K562 (cell line): ENCODE results near the gene YIF1A. TPM values are rescaled to one million over a fixed set of nuclear protein-coding genes. Genes with fewer than 3 reads are reported as not detected.
A peak's percentile ranks its signal among the peaks of the same experiment; 100 is the strongest.

ENCODE experiments used
- BRF2 ChIP-seq: IDR thresholded peaks from 3 replicates; pipeline ENCODE4 v1.6.1; 2011; ENCODE audit warnings: borderline replicate concordance, mild to moderate bottlenecking; ENCODE audit not compliant: insufficient read length, insufficient read depth
- CBX8 ChIP-seq: fragments of 200-600 bp; sonication (generic); IDR thresholded peaks from 2 replicates; pipeline ENCODE4 v1.6.1; 2012; ENCODE audit warnings: borderline replicate concordance, mixed run types, low read depth, mild to moderate bottlenecking, moderate library complexity, mixed read lengths, low read length, control low read depth, inconsistent platforms; ENCODE audit not compliant: poor library complexity, severe bottlenecking; ENCODE audit errors: extremely low read depth
- CXXC5 ChIP-seq: fragments of 250-450 bp; sonication (Bioruptor Pico); IDR thresholded peaks from 2 replicates; pipeline ENCODE4 v1.8.0; 2022; ENCODE audit warnings: inconsistent platforms, mild to moderate bottlenecking, moderate library complexity
- E2F1 ChIP-seq: sonication (generic); formaldehyde crosslinking; IDR thresholded peaks from 2 replicates; pipeline ENCODE4 v1.8.1; 2023; ENCODE audit warnings: mild to moderate bottlenecking, missing genetic modification reagents, moderate library complexity
- EGR1 ChIP-seq: fragments of 450-650 bp; conservative IDR thresholded peaks from 2 replicates; pipeline ENCODE4 v1.6.1; 2017; ENCODE audit warnings: mild to moderate bottlenecking
- ELK1 ChIP-seq: sonication (generic); formaldehyde crosslinking; IDR thresholded peaks from 2 replicates; pipeline ENCODE4 v1.8.1; 2022; ENCODE audit warnings: missing genetic modification reagents
- FOXJ2 ChIP-seq: fragments of 200-800 bp; sonication (Bioruptor generic); IDR thresholded peaks from 2 replicates; pipeline ENCODE4 v1.6.1; 2016; ENCODE audit warnings: missing genetic modification characterization, missing compliant biosample characterization
- FOXP1 ChIP-seq: sonication (generic); formaldehyde crosslinking; IDR thresholded peaks from 2 replicates; pipeline ENCODE4 v1.8.0; 2022; ENCODE audit warnings: mild to moderate bottlenecking, missing genetic modification reagents
- HDAC1 ChIP-seq, 2 experiments: fragments of 450-650 bp; IDR thresholded peaks; 2 replicates each; pipeline ENCODE4 v1.6.1; 2016 to 2017; ENCODE audit warnings: inconsistent platforms in 1 of 2, mild to moderate bottlenecking in 1 of 2, moderate library complexity in 1 of 2
- IRF9 ChIP-seq: fragments of 450-650 bp; IDR thresholded peaks from 2 replicates; pipeline ENCODE4 v1.6.1; 2016; ENCODE audit warnings: missing biosample characterization, missing genetic modification characterization
- MCM5 ChIP-seq: fragments of 450-650 bp; IDR thresholded peaks from 2 replicates; pipeline ENCODE4 v1.6.1; 2016; ENCODE audit warnings: low read depth
- NR2C1 ChIP-seq, 2 experiments: fragments of 450-650 bp; IDR thresholded peaks; 2 replicates each; pipeline ENCODE4 v1.6.1; 2017; ENCODE audit warnings: mild to moderate bottlenecking in 2 of 2, antibody characterized with exemption in 1 of 2, inconsistent platforms in 1 of 2, missing compliant biosample characterization in 1 of 2, missing genetic modification characterization in 1 of 2
- PPARD ChIP-seq: fragments of 250-450 bp; sonication (Bioruptor Pico); IDR thresholded peaks from 2 replicates; pipeline ENCODE4 v1.8.0; 2022; ENCODE audit warnings: inconsistent platforms, mild to moderate bottlenecking, moderate library complexity
- RAD21 ChIP-seq, 2 experiments: fragments of 250-450 bp in 1 of 2; fragments of 450-650 bp in 1 of 2; sonication (Bioruptor Pico) in 1 of 2; formaldehyde crosslinking in 1 of 2; IDR thresholded peaks in 1 of 2; conservative IDR thresholded peaks in 1 of 2; 2 replicates each; pipeline versions ENCODE4 v1.4.0 to v1.8.0; 2020 to 2022; ENCODE audit warnings: mild to moderate bottlenecking in 2 of 2, moderate library complexity in 1 of 2
- RBBP5 ChIP-seq: fragments of 200-600 bp; sonication (generic); IDR thresholded peaks from 2 replicates; pipeline ENCODE4 v1.6.1; 2012; ENCODE audit warnings: borderline replicate concordance, mild to moderate bottlenecking, low read length, control low read depth, inconsistent platforms; ENCODE audit not compliant: insufficient read depth, poor library complexity, severe bottlenecking
- RUNX1 ChIP-seq: sonication (generic); IDR thresholded peaks from 2 replicates; pipeline ENCODE4 v1.6.1; 2016; ENCODE audit warnings: antibody characterized with exemption, low read depth
- SMAD3 ChIP-seq: fragments of 450-650 bp; formaldehyde crosslinking; conservative IDR thresholded peaks from 2 replicates; pipeline ENCODE4 v1.4.0; 2020; ENCODE audit warnings: mild to moderate bottlenecking
- ZNF282 ChIP-seq: sonication (generic); formaldehyde crosslinking; IDR thresholded peaks from 2 replicates; pipeline ENCODE4 v1.8.1; 2023; ENCODE audit warnings: missing genetic modification reagents
- ZNF778 ChIP-seq: fragments of 450-650 bp; formaldehyde crosslinking; IDR thresholded peaks from 2 replicates; pipeline ENCODE4 v1.4.0; 2020; ENCODE audit warnings: mild to moderate bottlenecking, moderate library complexity
- ZNF830 ChIP-seq: fragments of 250-450 bp; sonication (Bioruptor Pico); IDR thresholded peaks from 2 replicates; pipeline ENCODE4 v1.5.0; 2021; ENCODE audit warnings: mild to moderate bottlenecking
- polyA plus RNA-seq, 8 experiments: library from polyadenylated mRNA; depleted of rRNA in 4 of 8; stranded (reverse) in 5 of 8; unstranded in 3 of 8; fragments of >200 nt; fragmentation: Nextera tagmentation in 2 of 8; fragmentation: Illumina TruSeq in 1 of 8; extraction: Ambion mirVana in 2 of 8; extraction: Trizol in 1 of 8; gene quantifications; 2 replicates each; pipeline versions ENCODE4 v1.2.1 to v1.2.3, GENCODE V29; 2011 to 2014; ENCODE audit warnings: inconsistent platforms in 1 of 8, missing spikeins in 1 of 8
- total RNA-seq, 7 experiments: library from RNA; depleted of rRNA in 6 of 7; stranded (reverse); fragments of >200 nt in 6 of 7; fragmentation: Illumina TruSeq in 2 of 7; extraction: Trizol in 2 of 7; gene quantifications; 2 replicates each; pipeline versions ENCODE4 v1.2.1 to v1.2.3, GENCODE V29; 2011 to 2021; ENCODE audit warnings: low replicate concordance in 1 of 7

YIF1A gene
- total and polyA plus RNA-seq, 9 of the 15 experiments (the other 6 are each of a cell fraction or from before 2014, with no cell fraction given), result 8.6 to 121 (median 77.2) TPM

- TF ChIP-seq ELK1 (CRISPR knock-in tag) (no peak), ZNF778 (CRISPR knock-in tag) (no peak), FOXP1 (no peak; the same call in 1 of the 2 replicates), MCM5 (no peak), CXXC5 (CRISPR knock-in tag) (peak; percentile 76), E2F1 (CRISPR knock-in tag) (no peak), IRF9 (no peak), ZNF830 (CRISPR knock-in tag) (no peak), SMAD3 (CRISPR knock-in tag) (no peak), RBBP5 (no peak), ZNF282 (CRISPR knock-in tag) (no peak), PPARD (CRISPR knock-in tag) (no peak), FOXJ2 (peak; percentile 88), RAD21 (CRISPR knock-in tag; conservative IDR thresholded peaks at IDR 0.05 in 1 of 2, IDR thresholded peaks at IDR 0.05 in 1 of 2) (peak; percentile 62 to 68), CBX8 (no peak), BRF2 (no peak), RUNX1 (no peak), NR2C1 (IDR thresholded peaks at IDR 0.05) (no peak), NR2C1 (tag; IDR thresholded peaks at IDR 0.05) (no peak), EGR1 (peak; percentile 21; the same call in 1 of the 2 replicates), HDAC1 (IDR thresholded peaks at IDR 0.05) (no peak)
Measured at GRCh38 chr11:66282468-66283455, 6.2 kb downstream of the YIF1A start (continued).
